Panc1 (cell line): ENCODE data around the gene NANOGP8.

Experiments used
- CTCF ChIP-seq: fragments of 450-650 bp; IDR thresholded peaks from 2 replicates; pipeline ENCODE4 v1.5.1; 2017; ENCODE audit warnings: mild to moderate bottlenecking
- POLR2AphosphoS5 ChIP-seq: IDR thresholded peaks from 2 replicates; pipeline ENCODE4 v1.6.1; 2012; ENCODE audit warnings: mild to moderate bottlenecking, low read depth, low read length, moderate library complexity
- SIN3A ChIP-seq: IDR thresholded peaks from 2 replicates; pipeline ENCODE4 v1.6.1; 2012; ENCODE audit warnings: low read depth, mild to moderate bottlenecking, low read length, moderate library complexity, borderline replicate concordance; ENCODE audit not compliant: insufficient read depth
- TCF7L2 ChIP-seq: IDR thresholded peaks from 2 replicates; pipeline ENCODE4 v1.6.1; 2011; ENCODE audit warnings: mild to moderate bottlenecking, low read depth, low read length, inconsistent platforms

- TF ChIP-seq CTCF (no peak), SIN3A (no peak), POLR2AphosphoS5 (no peak), TCF7L2 (no peak)
Measured at GRCh38 chr15:35104526-35105147, 19.5 kb upstream of the NANOGP8 start.
